IPS DF 6.9 (cell line): ENCODE results near the gene METTL18.
"Not testable (repeated sequence)": the region's sequence is repeated elsewhere in the genome, so short reads cannot be mapped to it uniquely, and the experiment has no call there.

Source experiments
- DNase-seq: peaks from one replicate; pipeline ENCODE4 v3.0.0-alpha.2; 2013; ENCODE audit warnings: low read depth, low spot score
- H3K27ac ChIP-seq: one replicate; pipeline ENCODE4 v1.5.1; 2013; ENCODE audit warnings: low read length, control low read depth
- H3K27me3 ChIP-seq: 2 replicates; pipeline ENCODE4 v1.6.1; 2013; ENCODE audit warnings: mild to moderate bottlenecking, low read length; ENCODE audit not compliant: control insufficient read depth, insufficient read depth
- H3K36me3 ChIP-seq: 2 replicates; pipeline ENCODE4 v1.6.1; 2013; ENCODE audit warnings: low read length; ENCODE audit not compliant: control insufficient read depth, insufficient read depth
- H3K4me1 ChIP-seq: 2 replicates; pipeline ENCODE4 v1.6.1; 2013; ENCODE audit warnings: low read length; ENCODE audit not compliant: control insufficient read depth, insufficient read depth
- H3K4me3 ChIP-seq: 2 replicates; pipeline ENCODE4 v1.5.1; 2013; ENCODE audit warnings: mild to moderate bottlenecking, low read length
- H3K9me3 ChIP-seq: 2 replicates; pipeline ENCODE4 v1.6.1; 2013; ENCODE audit warnings: low read length, inconsistent platforms; ENCODE audit not compliant: control insufficient read depth, insufficient read depth
- WGBS: extraction: QIAGEN DNeasy Blood & Tissue Kit; methylation state at CpG from one replicate; pipeline ENCODE4 v1.1.7; 2013; ENCODE audit warnings: mixed read lengths, missing lambda C conversion rate; ENCODE audit not compliant: insufficient read length, insufficient coverage; 5-methylcytosine and 5-hydroxymethylcytosine counted together

METTL18 gene

GRCh38 chr1:169814265-169814664 lies 19.6 kb upstream of the METTL18 start:
- Histone ChIP-seq H3K4me1 (no peaks in the 10 kb centered on the region), H3K4me3 (no peak overlapping the region), H3K27me3 (no peaks in the 10 kb centered on the region), H3K36me3 (no peaks in the 10 kb centered on the region; the same call in 1 of the 2 replicates), H3K27ac (no peak overlapping the region), H3K9me3 (no peaks in the 10 kb centered on the region)
- WGBS = no CpG with 5 or more reads among the region's 2 CpGs
- DNase-seq = no peak

DNA sequence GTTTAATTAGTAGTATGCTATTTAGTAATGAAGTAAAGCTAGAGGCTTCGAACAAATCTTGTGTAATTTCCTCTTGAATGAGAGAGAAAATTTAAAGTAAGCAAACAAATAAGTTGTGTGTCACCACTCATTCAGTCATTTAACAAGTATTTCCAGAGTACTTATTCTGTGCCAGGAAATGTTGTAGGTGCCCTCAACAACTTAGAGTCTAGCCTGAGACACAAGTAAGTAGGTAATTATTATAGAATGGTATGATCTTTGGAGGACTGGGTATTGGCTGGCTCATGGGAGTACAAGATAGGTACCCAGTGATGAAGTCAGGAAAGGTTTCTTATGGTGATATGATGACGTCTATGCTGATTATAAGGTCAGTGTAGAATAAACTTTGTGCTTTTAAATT lies 17.4 kb upstream of the METTL18 start:
- Histone ChIP-seq H3K36me3 (no peaks in the 10 kb centered on the region; the same call in 1 of the 2 replicates), H3K4me3 (no peak overlapping the region), H3K27me3 (no peaks in the 10 kb centered on the region), H3K27ac (no peak overlapping the region), H3K9me3 (no peaks in the 10 kb centered on the region), H3K4me1 (no peaks in the 10 kb centered on the region)
- DNase-seq = no peak
- no CpG with 5 or more reads among the region's 2 CpGs for WGBS

DNA sequence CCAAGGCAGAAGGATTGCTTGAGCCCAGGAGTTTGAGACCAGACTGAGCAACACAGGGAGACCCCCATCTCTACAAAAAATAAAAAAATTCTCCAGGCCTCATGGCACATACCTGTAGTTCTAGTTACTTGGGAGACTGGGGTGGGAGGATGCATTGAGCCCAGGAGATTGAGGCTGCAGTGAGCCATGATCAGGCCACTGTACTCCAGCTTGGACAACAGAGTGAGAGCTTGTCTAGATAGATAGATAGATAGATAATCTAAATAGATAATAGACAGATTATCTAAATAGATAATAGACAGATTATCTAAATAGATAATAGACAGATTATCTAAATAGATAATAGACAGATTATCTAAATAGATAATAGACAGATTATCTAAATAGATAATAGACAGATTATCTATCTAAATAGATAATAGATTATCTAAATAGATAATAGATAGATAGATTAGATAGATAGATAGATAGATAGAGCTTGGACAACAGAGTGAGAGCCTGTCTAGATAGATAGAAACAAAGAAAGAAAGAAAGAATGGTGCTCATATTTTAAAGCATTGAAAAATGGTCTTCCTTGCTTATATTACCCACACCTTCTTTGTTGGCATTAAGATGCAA lies 16.8 kb upstream of the METTL18 start:
- not testable (repeated sequence) for DNase-seq, H3K9me3 ChIP-seq, H3K36me3 ChIP-seq, H3K4me3 ChIP-seq, H3K27ac ChIP-seq, H3K27me3 ChIP-seq, H3K4me1 ChIP-seq

DNA sequence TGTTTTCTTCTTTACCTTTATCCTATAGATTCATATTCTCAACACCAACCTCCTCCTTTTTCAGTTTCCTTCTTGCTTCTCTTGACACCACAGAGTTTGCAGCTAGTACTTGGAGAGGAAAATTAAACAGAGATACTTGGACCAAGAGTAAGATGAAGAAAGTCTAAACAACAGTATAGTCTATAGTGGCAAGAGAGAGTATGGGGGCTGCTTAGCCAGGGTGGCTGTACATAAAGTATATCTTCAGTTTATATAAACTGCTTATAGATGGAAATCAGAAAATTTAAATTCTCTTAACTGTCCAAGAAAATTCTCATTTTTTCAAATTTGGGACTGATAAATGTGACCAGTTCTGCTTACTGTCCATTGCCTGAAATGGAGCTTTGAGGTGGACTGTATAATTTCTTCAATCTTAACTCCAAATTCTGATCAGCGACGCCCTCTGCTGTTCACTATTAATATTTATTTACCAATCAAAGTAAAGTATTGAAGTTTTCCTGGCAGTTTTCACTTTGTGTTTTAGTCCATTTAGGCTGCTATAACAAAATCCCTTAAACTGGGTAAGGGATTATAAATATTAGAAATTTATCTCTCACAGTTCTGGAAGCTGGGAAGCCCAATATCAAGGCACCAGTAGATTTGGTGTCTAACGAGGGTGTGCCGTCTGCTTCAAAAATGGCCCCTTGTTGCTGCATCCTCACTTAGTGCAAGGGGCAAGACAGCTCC lies 14.8 kb upstream of the METTL18 start:
- Histone ChIP-seq H3K27ac (no peak overlapping the region), H3K36me3 (no peaks in the 10 kb centered on the region; the same call in 1 of the 2 replicates), H3K9me3 (no peaks in the 10 kb centered on the region), H3K27me3 (no peaks in the 10 kb centered on the region), H3K4me1 (no peaks in the 10 kb centered on the region), H3K4me3 (no peak overlapping the region)
- no CpG with 5 or more reads among the region's 4 CpGs for WGBS
- DNase-seq = no peak

GRCh38 chr1:169804941-169805340 lies 10.2 kb upstream of the METTL18 start:
- no peaks in the 10 kb centered on the region for H3K9me3 ChIP-seq
- H3K4me1 ChIP-seq = no peaks in the 10 kb centered on the region
- no peak overlapping the region for H3K4me3 ChIP-seq
- WGBS = no CpG with 5 or more reads among the region's 2 CpGs
- no peak overlapping the region for H3K27ac ChIP-seq
- H3K36me3 ChIP-seq = no peaks in the 10 kb centered on the region; the same call in 1 of the 2 replicates
- H3K27me3 ChIP-seq = no peaks in the 10 kb centered on the region
- DNase-seq = no peak

- Histone ChIP-seq H3K36me3 (no peaks in the 10 kb centered on the region; the same call in 1 of the 2 replicates), H3K4me3 (no peak overlapping the region), H3K27me3 (no peaks in the 10 kb centered on the region), H3K9me3 (no peaks in the 10 kb centered on the region), H3K27ac (no peak overlapping the region), H3K4me1 (no peaks in the 10 kb centered on the region)
- no peak for DNase-seq
Measured at GRCh38 chr1:169802888-169803287, 8.2 kb upstream of the METTL18 start.

DNA sequence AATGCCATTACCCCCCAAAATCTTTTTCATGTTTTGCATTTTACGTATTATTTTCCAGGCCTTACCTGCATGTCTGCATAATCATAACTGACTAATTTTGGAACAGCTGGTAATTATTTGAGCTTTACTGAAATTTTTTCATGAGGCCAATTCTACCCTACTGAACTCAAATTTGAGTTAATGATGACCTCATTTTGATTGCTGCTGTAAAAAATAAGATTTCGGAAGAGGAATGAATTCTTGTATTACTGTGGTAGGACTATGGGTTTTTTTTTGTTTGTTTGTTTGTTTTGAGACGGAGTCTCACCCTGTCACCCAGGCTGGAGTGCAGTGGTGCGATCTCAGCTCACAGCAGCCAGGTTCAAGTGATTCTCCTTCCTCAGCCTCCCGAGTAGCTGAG lies 2.6 kb upstream of the METTL18 start:
- Histone ChIP-seq H3K4me3 (no peak overlapping the region), H3K27me3 (no peaks in the 10 kb centered on the region), H3K27ac (no peak overlapping the region), H3K4me1 (no peaks in the 10 kb centered on the region), H3K36me3 (no peaks in the 10 kb centered on the region; the same call in 1 of the 2 replicates), H3K9me3 (no peaks in the 10 kb centered on the region)
- DNase-seq = no peak
- no CpG with 5 or more reads among the region's 5 CpGs for WGBS

DNA sequence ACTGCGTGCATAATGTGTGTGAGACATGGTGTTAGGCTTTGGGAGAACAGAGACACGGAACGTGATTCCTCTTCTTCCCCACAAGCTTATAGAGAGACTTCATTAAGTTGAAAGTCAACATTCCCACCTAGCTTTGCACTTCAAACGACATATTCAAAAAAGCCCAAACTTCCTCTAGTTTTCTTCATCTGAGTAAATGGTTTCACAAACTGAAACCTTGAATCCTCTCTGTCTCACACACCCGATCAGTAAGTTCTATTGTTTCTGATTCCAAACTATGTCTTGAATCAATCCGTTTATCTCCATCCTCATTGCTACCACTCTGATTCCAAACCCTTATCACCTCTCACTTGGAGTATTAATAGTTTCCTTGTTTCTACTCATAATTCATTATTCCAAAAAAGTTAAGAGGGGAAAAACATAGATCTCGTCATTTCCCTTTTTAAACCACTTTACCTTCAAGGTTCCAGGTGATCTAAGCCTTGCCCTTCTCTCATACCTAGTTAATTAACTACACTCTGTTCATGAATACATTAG lies 1.6 kb upstream of the METTL18 start:
- Histone ChIP-seq H3K36me3 (no peaks in the 10 kb centered on the region; the same call in 1 of the 2 replicates), H3K27ac (no peak overlapping the region), H3K9me3 (no peaks in the 10 kb centered on the region), H3K4me3 (no peak overlapping the region), H3K27me3 (no peaks in the 10 kb centered on the region), H3K4me1 (no peaks in the 10 kb centered on the region)
- no peak for DNase-seq
- no CpG with 5 or more reads among the region's 7 CpGs for WGBS

DNA sequence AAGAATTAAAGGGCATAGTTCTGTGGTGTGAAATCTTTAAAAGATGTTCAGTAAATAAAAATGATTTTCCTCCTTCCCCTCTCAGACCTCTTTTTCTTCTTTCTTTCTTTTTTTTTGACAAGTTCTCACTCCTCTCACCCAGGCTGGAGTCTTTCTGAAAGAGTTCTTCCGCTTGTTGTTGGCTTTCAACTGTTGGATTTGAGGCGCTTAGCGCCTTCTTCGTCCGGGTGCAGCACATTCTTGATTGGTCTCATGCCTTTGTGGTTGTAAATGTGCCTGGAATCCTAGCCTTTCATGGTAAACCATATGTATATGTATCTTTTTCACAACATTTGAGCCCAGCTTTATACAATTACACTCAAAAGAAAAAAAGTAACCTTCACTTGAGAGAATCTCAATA lies 980 bp upstream of the METTL18 start:
- H3K36me3 ChIP-seq = no peaks in the 10 kb centered on the region; the same call in 1 of the 2 replicates
- DNase-seq = no peak
- no peaks in the 10 kb centered on the region for H3K9me3 ChIP-seq
- H3K27ac ChIP-seq = no peak overlapping the region
- peak overlapping the region; percentile 81; the same call in 1 of the 2 replicates for H3K4me3 ChIP-seq
- WGBS = no CpG with 5 or more reads among the region's 5 CpGs
- no peaks in the 10 kb centered on the region for H3K4me1 ChIP-seq
- no peaks in the 10 kb centered on the region for H3K27me3 ChIP-seq

- Histone ChIP-seq H3K36me3 (no peaks in the 10 kb centered on the region), H3K27ac (no peak overlapping the region), H3K27me3 (no peaks in the 10 kb centered on the region), H3K4me1 (no peaks in the 10 kb centered on the region), H3K4me3 (peak overlapping the region; percentile 81; the same call in 1 of the 2 replicates), H3K9me3 (no peaks in the 10 kb centered on the region)
- WGBS = no CpG with 5 or more reads among the region's 1 CpG
- DNase-seq = no peak
Measured at GRCh38 chr1:169793730-169794129, 977 bp downstream of the METTL18 start.
